NCI-H128 (cell line): ENCODE results near the gene ZFAND3.
"Not testable (repeated sequence)": the region's sequence is repeated elsewhere in the genome, so short reads cannot be mapped to it uniquely, and the experiment has no call there.

Source experiments
- DNase-seq: peaks from one replicate; lab custom pipeline; 2025; ENCODE audit not compliant: unreplicated experiment; lab: John Stamatoyannopoulos, UW

ZFAND3 gene

DNA sequence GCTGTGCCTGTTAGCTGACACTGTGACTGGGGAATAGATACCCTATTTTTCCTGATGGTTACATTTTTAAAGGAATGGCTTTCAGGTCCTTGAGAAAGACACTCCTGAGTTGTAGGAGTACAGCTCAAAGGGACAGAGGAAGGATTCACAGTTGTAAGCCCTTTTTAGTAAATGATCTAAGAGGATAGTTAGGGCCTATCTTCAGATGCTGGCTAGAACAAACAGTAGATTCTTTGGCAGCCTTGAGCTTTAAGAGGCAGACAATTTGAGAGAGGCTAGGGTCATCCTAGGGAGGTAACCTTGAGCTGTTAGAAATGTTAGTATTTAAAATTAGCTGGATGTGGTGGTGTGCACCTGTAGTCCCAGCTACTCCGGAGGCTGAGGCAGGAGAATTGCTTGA lies 111.5 kb downstream of the ZFAND3 start:
- DNase-seq: no peak

GRCh38 chr6:37934276-37934675 lies 114.7 kb downstream of the ZFAND3 start:
- DNase-seq: no peak

GRCh38 chr6:37936150-37936549 lies 116.6 kb downstream of the ZFAND3 start:
- no peak for DNase-seq

GRCh38 chr6:37936906-37937305 lies 117.4 kb downstream of the ZFAND3 start:
- DNase-seq: no peak

DNA sequence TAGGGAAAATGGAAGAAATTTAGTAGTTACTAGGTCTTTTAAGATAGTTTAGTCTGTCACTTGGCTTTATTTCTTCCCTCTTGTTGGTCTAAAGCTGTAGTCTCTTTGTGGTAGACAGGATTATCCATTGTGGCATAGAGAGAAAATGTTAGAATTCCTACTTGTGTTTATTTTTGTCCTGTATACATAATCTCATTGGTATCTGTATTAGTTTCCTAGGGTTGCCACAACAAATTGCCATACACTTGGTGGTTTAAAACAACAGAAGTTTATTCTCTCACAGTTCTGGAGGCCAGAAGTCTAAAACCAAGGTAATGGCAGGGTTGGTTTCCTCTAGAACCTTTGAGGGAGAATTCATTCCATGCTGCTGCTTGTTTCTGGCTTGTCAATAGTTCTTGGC lies 119.4 kb downstream of the ZFAND3 start:
- no peak for DNase-seq

DNA sequence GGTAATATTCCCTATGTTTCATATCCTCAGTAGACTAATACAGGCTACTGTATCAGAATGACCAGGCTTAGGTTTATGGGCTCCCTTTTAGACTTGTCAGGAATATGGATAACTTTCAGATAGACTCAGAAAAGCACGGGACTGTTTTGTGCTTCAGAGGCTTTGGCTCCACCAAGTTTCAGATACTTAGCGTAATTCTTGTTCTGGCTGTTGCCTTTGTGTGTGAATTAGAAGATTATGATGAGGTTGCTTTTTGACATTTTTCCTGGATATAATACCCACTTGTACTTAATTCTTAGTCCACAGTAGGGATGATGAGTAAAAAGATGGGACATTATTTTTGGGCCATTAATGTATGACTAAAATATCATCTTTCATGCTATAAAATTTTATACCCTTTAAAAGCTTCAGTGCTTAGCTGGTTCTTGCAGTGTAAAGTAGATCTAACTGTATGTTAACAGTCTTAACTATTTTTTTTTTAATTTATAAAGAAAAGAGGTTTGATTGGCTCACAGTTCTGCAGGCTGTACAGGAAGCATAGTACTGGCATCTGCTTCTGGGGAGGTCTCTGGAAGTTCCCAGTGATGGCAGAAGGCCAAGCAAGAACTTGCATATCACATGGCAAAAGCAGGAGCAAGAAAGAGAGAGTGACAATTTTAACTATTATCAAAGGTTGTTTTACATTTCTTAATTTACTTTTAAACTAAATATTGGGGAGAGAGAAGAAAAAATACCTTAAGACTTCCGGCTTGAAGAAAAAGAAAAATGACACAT lies 120.7 kb downstream of the ZFAND3 start:
- DNase-seq: no peak

- no peak for DNase-seq
Measured at GRCh38 chr6:37941871-37942270, 122.3 kb downstream of the ZFAND3 start.

GRCh38 chr6:37942606-37943376 lies 123.3 kb downstream of the ZFAND3 start:
- no peak for DNase-seq

DNA sequence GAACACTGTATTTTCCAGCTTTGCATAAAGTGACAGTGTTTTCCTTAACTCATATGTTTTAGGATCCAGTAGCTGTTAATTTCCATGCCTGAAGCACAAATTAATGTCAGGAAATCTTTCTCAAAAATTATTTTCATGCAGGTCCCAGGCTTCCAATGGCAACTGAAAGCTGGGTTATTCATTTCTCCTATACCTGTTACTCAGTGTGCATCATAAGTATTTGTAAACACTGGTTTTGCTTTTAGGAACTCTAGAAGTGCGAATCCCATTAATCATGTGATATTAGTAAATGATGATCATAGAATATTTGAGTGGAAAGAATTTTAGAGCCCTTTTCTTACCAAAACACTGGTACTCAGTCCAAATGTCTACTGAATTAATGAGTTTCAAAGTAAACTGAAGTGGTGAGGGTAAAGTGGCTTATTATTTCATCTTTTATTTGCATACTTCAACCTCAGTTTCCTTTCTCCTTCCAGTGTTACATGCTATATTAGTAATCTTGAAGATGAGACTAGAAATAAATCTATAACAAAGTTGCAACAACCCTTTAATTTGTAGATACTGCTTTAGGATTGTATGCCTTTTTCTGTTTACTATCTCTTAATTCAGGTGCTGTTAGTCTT lies 124.0 kb downstream of the ZFAND3 start:
- DNase-seq: no peak

DNA sequence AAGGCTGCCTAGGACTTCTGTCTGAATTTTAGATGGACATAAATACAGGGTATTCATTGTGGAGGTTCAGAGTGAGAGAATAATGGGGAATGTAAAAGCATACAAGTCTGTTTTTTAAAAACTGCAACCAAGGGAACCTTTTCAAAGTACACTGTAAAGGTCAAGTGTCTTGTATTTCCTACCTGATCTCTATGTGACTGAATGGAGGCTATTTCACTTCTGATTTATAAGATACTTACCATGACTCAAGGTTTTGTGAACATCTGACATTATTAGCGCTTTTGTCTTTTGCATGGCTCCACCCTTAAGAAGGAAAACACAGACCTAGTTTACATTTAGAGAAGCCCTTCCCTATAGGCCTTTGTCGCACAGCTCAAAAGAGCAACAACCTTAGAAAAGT lies 126.5 kb downstream of the ZFAND3 start:
- no peak for DNase-seq

GRCh38 chr6:37947468-37947867 lies 127.9 kb downstream of the ZFAND3 start:
- DNase-seq: no peak

GRCh38 chr6:37948584-37948983 lies 129.1 kb downstream of the ZFAND3 start:
- not testable (repeated sequence) for DNase-seq

DNA sequence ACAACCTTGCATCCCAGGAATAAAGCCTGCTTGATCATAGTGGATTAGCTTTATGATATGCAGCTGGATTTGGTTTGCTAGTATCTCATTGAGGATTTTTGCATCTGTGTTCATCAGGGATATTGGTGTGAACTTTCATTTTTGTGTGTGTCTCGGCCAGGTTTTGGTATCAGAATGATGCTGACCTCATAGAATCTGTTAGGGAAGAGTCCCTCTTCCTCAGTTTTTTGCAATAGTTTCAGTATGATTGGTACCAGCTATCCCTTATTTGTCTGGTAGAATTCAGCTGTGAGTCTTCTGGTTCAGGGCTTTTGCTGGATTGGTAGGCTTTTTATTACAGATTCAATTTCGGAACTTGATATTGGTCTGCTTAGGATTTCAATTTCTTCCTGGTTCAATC lies 132.5 kb downstream of the ZFAND3 start:
- DNase-seq: no peak

- DNase-seq: no peak
Measured at GRCh38 chr6:37954791-37955190, 135.3 kb downstream of the ZFAND3 start.

DNA sequence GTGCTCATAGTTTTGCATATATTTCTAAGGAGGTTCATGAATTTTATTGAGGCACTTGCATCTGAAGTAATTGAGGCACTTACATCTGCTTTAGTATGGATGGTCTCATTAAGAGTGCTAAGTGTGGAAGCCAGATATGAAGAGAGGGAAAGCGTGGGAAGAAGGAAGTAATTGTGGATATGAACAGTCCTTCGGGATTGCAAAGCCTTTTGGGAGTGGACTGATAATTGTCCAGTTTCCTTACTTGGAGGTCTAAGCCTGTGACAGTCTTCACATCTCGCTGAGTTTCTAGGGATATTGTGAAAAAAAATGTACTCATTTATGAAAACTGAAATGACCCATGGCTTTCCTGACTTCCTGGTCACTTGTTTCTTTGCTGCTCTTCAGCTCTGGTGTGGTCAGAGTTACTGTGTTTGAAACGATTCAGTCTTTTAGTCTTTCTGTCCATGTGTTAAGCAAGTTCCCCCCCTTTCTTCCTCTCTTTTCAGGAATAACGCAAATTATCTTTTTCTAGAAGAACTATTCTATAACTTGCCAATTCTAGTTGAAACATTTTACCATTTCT lies 137.3 kb downstream of the ZFAND3 start:
- no peak for DNase-seq

- DNase-seq: no peak
Measured at GRCh38 chr6:37959061-37959460, 139.5 kb downstream of the ZFAND3 start.

GRCh38 chr6:37960139-37960935 lies 140.8 kb downstream of the ZFAND3 start:
- no peak for DNase-seq

DNA sequence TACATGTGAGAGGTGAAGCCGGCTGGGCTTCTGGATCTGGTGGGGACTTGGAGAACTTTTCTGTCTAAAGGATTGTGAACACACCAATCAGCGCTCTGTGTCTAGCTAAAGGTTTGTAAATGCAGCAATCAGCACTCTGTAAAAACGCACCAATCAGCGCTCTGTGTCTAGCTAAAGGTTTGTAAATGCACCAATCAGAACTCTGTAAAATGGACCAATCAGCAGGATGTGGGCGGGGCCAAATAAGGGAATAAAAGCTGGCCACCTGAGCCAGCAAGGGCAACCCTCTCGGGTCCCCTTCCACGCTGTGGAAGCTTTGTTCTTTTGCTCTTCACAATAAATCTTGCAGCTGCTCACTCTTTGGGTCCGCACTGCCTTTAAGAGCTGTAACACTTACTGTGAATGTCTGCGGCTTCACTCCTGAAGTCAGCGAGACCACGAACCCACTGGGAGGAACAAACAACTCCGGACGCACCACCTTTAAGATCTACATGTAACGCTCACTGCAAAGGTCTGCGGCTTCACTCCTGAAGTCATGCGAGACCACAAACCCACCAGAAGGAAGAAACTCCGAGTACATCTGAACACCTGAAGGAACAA lies 143.1 kb downstream of the ZFAND3 start:
- DNase-seq: not testable (repeated sequence)

DNA sequence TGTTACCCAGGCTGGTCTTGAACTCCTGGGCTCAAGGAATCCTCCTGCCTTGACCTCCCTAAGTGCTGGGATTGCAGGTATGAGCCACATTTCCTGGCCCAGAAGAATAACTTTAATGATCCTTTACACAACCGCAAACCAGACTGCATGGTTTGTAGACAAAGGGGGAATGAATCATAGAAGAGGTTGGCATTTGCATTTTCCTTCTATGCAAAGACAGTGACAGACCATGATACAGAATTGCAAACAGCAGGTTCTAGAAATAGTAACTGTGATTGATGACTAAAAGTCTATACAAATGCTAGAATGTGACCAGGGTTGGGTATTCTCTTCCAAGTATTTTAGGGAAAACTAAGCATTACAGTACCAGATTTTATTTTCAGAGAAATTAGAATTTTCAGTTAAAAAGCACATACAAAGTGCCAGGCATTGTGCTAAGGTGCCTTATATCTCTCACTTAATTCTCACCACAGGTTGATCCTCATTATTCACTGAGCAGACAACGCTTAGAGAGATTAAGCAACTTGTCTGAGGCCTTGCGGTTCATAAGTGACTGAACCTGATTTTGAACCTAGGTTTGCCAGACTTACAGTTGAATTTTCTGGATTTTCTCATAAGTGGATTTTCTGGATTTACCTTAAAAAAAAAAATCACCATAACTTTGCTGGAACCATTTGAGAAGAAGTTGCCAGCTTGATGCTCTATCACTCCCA lies 146.6 kb downstream of the ZFAND3 start:
- no peak for DNase-seq

GRCh38 chr6:37966801-37967200 lies 147.3 kb downstream of the ZFAND3 start:
- no peak for DNase-seq
